Measurements from ENCODE around the gene JUNB. TPM values are rescaled to one million over a fixed set of nuclear protein-coding genes. Genes with fewer than 3 reads are reported as not detected.

The JUNB gene
- total RNA-seq, 1 experiment from 2014 or later = 194 TPM

DNA sequence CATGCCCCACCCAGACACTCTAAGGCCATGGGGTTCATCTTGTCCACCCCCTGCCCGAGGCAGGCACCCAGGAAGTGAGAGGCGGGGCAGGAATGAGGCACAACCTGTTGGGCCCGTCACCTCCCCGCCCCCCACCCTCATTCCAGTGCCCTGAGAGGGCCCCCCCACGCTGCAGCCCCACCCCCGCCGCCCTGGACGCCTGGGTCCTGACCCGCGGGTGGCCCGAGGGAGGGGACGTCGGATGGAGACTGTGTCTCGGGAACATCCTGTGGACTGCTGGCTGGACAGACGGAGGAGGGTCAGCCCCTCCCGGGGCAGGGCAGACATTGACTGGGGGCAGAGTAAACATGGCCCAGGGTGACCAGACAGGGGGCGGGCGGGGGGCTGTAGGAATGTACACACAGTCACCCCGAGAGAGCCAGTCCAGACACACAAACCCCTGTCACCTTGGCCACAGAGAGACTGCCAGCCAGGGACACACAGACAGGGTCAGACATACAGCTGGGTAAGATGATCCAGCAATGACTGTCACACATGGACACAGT, 7.4 kb upstream of the JUNB start (continued):
- TF ChIP-seq, protein P1, sequence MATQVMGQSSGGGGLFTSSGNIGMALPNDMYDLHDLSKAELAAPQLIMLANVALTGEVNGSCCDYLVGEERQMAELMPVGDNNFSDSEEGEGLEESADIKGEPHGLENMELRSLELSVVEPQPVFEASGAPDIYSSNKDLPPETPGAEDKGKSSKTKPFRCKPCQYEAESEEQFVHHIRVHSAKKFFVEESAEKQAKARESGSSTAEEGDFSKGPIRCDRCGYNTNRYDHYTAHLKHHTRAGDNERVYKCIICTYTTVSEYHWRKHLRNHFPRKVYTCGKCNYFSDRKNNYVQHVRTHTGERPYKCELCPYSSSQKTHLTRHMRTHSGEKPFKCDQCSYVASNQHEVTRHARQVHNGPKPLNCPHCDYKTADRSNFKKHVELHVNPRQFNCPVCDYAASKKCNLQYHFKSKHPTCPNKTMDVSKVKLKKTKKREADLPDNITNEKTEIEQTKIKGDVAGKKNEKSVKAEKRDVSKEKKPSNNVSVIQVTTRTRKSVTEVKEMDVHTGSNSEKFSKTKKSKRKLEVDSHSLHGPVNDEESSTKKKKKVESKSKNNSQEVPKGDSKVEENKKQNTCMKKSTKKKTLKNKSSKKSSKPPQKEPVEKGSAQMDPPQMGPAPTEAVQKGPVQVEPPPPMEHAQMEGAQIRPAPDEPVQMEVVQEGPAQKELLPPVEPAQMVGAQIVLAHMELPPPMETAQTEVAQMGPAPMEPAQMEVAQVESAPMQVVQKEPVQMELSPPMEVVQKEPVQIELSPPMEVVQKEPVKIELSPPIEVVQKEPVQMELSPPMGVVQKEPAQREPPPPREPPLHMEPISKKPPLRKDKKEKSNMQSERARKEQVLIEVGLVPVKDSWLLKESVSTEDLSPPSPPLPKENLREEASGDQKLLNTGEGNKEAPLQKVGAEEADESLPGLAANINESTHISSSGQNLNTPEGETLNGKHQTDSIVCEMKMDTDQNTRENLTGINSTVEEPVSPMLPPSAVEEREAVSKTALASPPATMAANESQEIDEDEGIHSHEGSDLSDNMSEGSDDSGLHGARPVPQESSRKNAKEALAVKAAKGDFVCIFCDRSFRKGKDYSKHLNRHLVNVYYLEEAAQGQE (IDR thresholded peaks at IDR 0.05; ENCODE audit: low read depth) = no peak

DNA sequence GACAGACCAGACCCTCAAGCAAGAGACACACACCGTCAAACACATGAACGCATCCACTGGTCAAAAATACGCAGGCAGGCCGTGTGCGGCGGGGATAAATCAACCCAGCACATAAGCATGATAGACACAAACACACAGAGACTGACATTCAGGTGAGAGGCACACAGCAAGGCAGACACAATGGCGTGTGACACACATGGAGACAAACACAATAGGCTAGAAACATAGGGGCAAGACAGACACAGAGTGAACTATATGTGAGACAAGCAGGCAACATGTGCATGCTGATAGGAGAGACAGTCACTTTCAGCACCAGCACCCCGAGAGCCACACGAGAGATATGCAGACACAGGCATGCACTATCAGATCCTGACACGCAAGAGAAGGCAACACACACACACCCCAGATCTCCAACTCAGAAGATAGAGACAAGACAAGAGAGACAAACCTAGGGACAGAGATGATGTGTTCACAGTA, 6.9 kb upstream of the JUNB start:
- no TSS peak for BruUV-seq (replicated peaks)
- no peaks in the 10 kb centered on the region for H3K79me2 ChIP-seq (ENCODE audit: insufficient read depth, low read length)
- intact Hi-C loops (cut with micrococcal nuclease) = no loop called here
- TF ChIP-seq CEBPB (IDR thresholded peaks at IDR 0.05; ENCODE audit: low read depth) = no peak
- H3K4me1 ChIP-seq (ENCODE audit: control insufficient read depth in 1 of 2, insufficient read depth in 2 of 2, low read length in 2 of 2) = peaks cover 78 to 90% of the 10 kb centered on the region in 2 experiments
- H3K4me2 ChIP-seq (ENCODE audit: low read length) = peak overlapping the region; percentile 98
- peak overlapping the region; percentile 69 for H3K9ac ChIP-seq (ENCODE audit: low read length)
- CTCF ChIA-PET = no interaction called here
- no peaks in the 10 kb centered on the region for H3K9me2 ChIP-seq (ENCODE audit: insufficient read depth)
- POLR2A ChIA-PET = no interaction called here
- H3K36me3 ChIP-seq (ENCODE audit: control insufficient read depth in 1 of 2, insufficient read depth in 2 of 2, low read length in 2 of 2) = no peaks in the 10 kb centered on the region
- no peaks in the 10 kb centered on the region for H3K9me3 ChIP-seq (ENCODE audit: control insufficient read depth in 1 of 2, insufficient read depth in 1 of 2, low read depth in 1 of 2, low read length in 2 of 2)
- RAD21 ChIA-PET (ENCODE audit: low non-redundant PET in 1 of 2, low total read pairs in 2 of 2, uncharacterized antibody in 2 of 2, unreplicated experiment in 2 of 2) = no interaction called here
- H2AFZ ChIP-seq (ENCODE audit: low read depth, low read length, poor library complexity, severe bottlenecking) = no peak overlapping the region
- no peak overlapping the region for H3K4me3 ChIP-seq (replicated peaks in 1 of 2; ENCODE audit: low read depth in 1 of 2, low read length in 2 of 2)
- H4K20me1 ChIP-seq (ENCODE audit: insufficient read depth) = no peaks in the 10 kb centered on the region
- DNase-seq (ENCODE audit: low read depth, low spot score) (no peak), ATAC-seq (no peak)
- peak overlapping the region; percentile 89 for H3K27ac ChIP-seq (ENCODE audit: low read depth, low read length)
- H3K27me3 ChIP-seq (ENCODE audit: insufficient read depth, low read length) = no peaks in the 10 kb centered on the region
